HEK293T (cell line): ENCODE data around the gene DOK4.
"Not testable (repeated sequence)": the region's sequence is repeated elsewhere in the genome, so short reads cannot be mapped to it uniquely, and the experiment has no call there.

Source experiments
- CTCF ChIA-PET: fragments of 350-600 bp; formaldehyde crosslinking; extraction: SDS; loops from one replicate; lab custom pipeline; 2021; ENCODE audit warnings: antibody characterized with exemption, inconsistent platforms; lab: Yijun Ruan, JAX
- POLR2A ChIA-PET: fragments of 350-600 bp; formaldehyde crosslinking; extraction: SDS; loops from one replicate; lab custom pipeline; 2020; ENCODE audit warnings: antibody characterized with exemption, inconsistent platforms; lab: Yijun Ruan, JAX
- DNase-seq: peaks from one replicate; pipeline ENCODE4 v3.0.0; 2012; ENCODE audit warnings: mixed read lengths; ENCODE audit errors: extremely low spot score
- ARNT ChIP-seq: fragments of 450-650 bp; IDR thresholded peaks from 2 replicates; pipeline ENCODE4 v1.6.1; 2017; ENCODE audit warnings: mild to moderate bottlenecking
- BHLHE40 ChIP-seq: fragments of 450-650 bp; IDR thresholded peaks from 2 replicates; pipeline ENCODE4 v1.6.1; 2016; ENCODE audit warnings: mild to moderate bottlenecking, moderate library complexity, borderline replicate concordance
- CTBP1 ChIP-seq: fragments of 450-650 bp; IDR thresholded peaks from 2 replicates; pipeline ENCODE4 v1.6.1; 2016; ENCODE audit warnings: borderline replicate concordance
- ELF4 ChIP-seq: fragments of 450-650 bp; IDR thresholded peaks from 2 replicates; pipeline ENCODE4 v1.6.1; 2017; ENCODE audit warnings: antibody characterized with exemption
- FOXA1 ChIP-seq: fragments of 450-650 bp; IDR thresholded peaks from 2 replicates; pipeline ENCODE4 v1.6.1; 2016; ENCODE audit warnings: mild to moderate bottlenecking
- FOXK2 ChIP-seq: fragments of 450-650 bp; IDR thresholded peaks from 2 replicates; pipeline ENCODE4 v1.6.1; 2016; ENCODE audit warnings: mild to moderate bottlenecking
- FOXM1 ChIP-seq: fragments of 450-650 bp; IDR thresholded peaks from 2 replicates; pipeline ENCODE4 v1.6.1; 2017; ENCODE audit warnings: mild to moderate bottlenecking, borderline replicate concordance
- HDGF ChIP-seq: fragments of 450-650 bp; IDR thresholded peaks from 2 replicates; pipeline ENCODE4 v1.6.1; 2017; ENCODE audit warnings: antibody characterized with exemption, borderline replicate concordance
- L3MBTL2 ChIP-seq: fragments of 450-650 bp; conservative IDR thresholded peaks from 2 replicates; pipeline ENCODE4 v1.6.1; 2016; ENCODE audit warnings: mild to moderate bottlenecking
- LEF1 ChIP-seq: fragments of 450-650 bp; IDR thresholded peaks from 2 replicates; pipeline ENCODE4 v1.6.1; 2017; ENCODE audit warnings: mild to moderate bottlenecking, borderline replicate concordance
- NFRKB ChIP-seq: fragments of 450-650 bp; IDR thresholded peaks from 2 replicates; pipeline ENCODE4 v1.6.1; 2016; ENCODE audit warnings: mild to moderate bottlenecking, moderate library complexity
- PKNOX1 ChIP-seq: fragments of 450-650 bp; IDR thresholded peaks from 2 replicates; pipeline ENCODE4 v1.6.1; 2016
- SP1 ChIP-seq: fragments of 450-650 bp; IDR thresholded peaks from 2 replicates; pipeline ENCODE4 v1.6.1; 2017
- SUZ12 ChIP-seq: fragments of 450-650 bp; IDR thresholded peaks from 2 replicates; pipeline ENCODE4 v1.6.1; 2016; ENCODE audit warnings: mild to moderate bottlenecking
- TARDBP ChIP-seq: fragments of 450-650 bp; IDR thresholded peaks from 2 replicates; pipeline ENCODE4 v1.6.1; 2016
- ZNF384 ChIP-seq: fragments of 450-650 bp; IDR thresholded peaks from 2 replicates; pipeline ENCODE4 v1.6.1; 2016

Gene DOK4

GRCh38 chr16:57462209-57462977 lies 23.9 kb downstream of the DOK4 start, which contains the start of gene POLR2C:
Gene POLR2C, plus strand, starts transcription at chr16:57462679. Its CDS starts 46 bp downstream, at chr16:57462725.
- ChIA-PET POLR2A (interaction anchor here (0.6 to 3.2 kb wide), 10 partner anchors 8 to 274 kb away, joined by 3 to 27 read pairs (median 4); partner anchors contain the start of genes CIAPIN1 and COQ9), CTCF (interaction anchor here (0.6 to 2.6 kb wide), 9 partner anchors 11 to 142 kb away, joined by 3 to 10 read pairs (median 4); partner anchors contain the start of genes CIAPIN1 and COQ9)
- peak; percentile 93 for DNase-seq
- TF ChIP-seq FOXM1 = no peak
- 0 out of 2 replicates have a peak, but pooled peaks have one; percentile 18 for TF ChIP-seq HDGF
- peak; percentile 94 for TF ChIP-seq ELF4

GRCh38 chr16:57452021-57452420 lies 34.3 kb downstream of the DOK4 start:
- CTCF ChIA-PET = no interaction called here
- TF ChIP-seq SUZ12 (no peak), ELF4 (no peak), FOXM1 (no peak), HDGF (no peak), FOXA1 (no peak), ARNT (no peak), L3MBTL2 (no peak), BHLHE40 (no peak), FOXK2 (no peak), NFRKB (no peak), LEF1 (no peak), TARDBP (no peak)
- no peak for DNase-seq
- POLR2A ChIA-PET = no interaction called here

GRCh38 chr16:57447186-57447962 lies 38.9 kb downstream of the DOK4 start, which contains the start of the genes CIAPIN1 and COQ9:
Gene CIAPIN1, minus strand, starts transcription at chr16:57447385. Its CDS starts 6,457 bp downstream, at chr16:57440928.
Gene COQ9, plus strand, starts transcription at chr16:57447479. Its CDS starts 27 bp downstream, at chr16:57447506.
- ChIA-PET CTCF (interaction anchor here (1.0 to 1.4 kb wide), 2 partner anchors 13 to 15 kb away, joined by 3 to 10 read pairs; partner anchors contain the start of gene POLR2C), POLR2A (interaction anchor here (0.5 to 2.2 kb wide), 26 partner anchors 8 to 147 kb away, joined by 3 to 27 read pairs (median 4); partner anchors contain the start of genes CCDC102A, DOK4 and POLR2C)
- TF ChIP-seq ZNF384 = no peak
- peak; percentile 24; the same call in 1 of the 2 replicates for TF ChIP-seq L3MBTL2
- TF ChIP-seq FOXM1 = no peak
- peak; percentile 88 for TF ChIP-seq NFRKB
- TF ChIP-seq SP1 = peak; percentile 28; the same call in 1 of the 2 replicates
- TF ChIP-seq ELF4 = peak; percentile 82; the same call in 1 of the 2 replicates
- DNase-seq = peak; percentile 95

GRCh38 chr16:57446531-57447185 lies 39.6 kb downstream of the DOK4 start:
- peak; percentile 43 for DNase-seq
- POLR2A ChIA-PET = interaction anchor here (0.7 to 2.2 kb wide), 27 partner anchors 8 to 364 kb away, joined by 3 to 27 read pairs (median 4); partner anchors contain the start of genes CCDC102A, DOK4 and POLR2C
- TF ChIP-seq PKNOX1 = 0 out of 2 replicates have a peak, but pooled peaks have one; percentile 21
- TF ChIP-seq FOXK2 = no peak
- no peak for TF ChIP-seq CTBP1
- TF ChIP-seq NFRKB = no peak
- CTCF ChIA-PET = interaction anchor here (0.6 to 1.4 kb wide), 3 partner anchors 14 to 30 kb away, joined by 3 to 10 read pairs (median 5); partner anchors contain the start of gene POLR2C

- TF ChIP-seq CTBP1 = no peak
- TF ChIP-seq BHLHE40 = no peak
- TF ChIP-seq HDGF = no peak
- CTCF ChIA-PET = interaction anchor here (0.7 kb wide), 1 partner anchor 278 kb away, joined by 6 read pairs; no protein-coding TSS in a partner anchor
- POLR2A ChIA-PET = no interaction called here
- no peak for DNase-seq
These were observed 40.8 kb downstream of the DOK4 start for GRCh38 chr16:57445510-57445909.

GRCh38 chr16:57444711-57445110 lies 41.6 kb downstream of the DOK4 start:
- DNase-seq = no peak
- ChIA-PET POLR2A (no interaction called here), CTCF (interaction anchor here (1.3 kb wide), 1 partner anchor 18 kb away, joined by 5 read pairs; the partner anchor contains the start of gene POLR2C)
- no peak for TF ChIP-seq ZNF384
- no peak for TF ChIP-seq L3MBTL2
- no peak for TF ChIP-seq CTBP1
- no peak for TF ChIP-seq BHLHE40
- TF ChIP-seq TARDBP = no peak

GRCh38 chr16:57440551-57440950 lies 45.7 kb downstream of the DOK4 start:
- POLR2A ChIA-PET, CTCF ChIA-PET, DNase-seq: not testable (repeated sequence)

- POLR2A ChIA-PET = interaction anchor here (1.3 kb wide), 1 partner anchor 7 kb away, joined by 8 read pairs; the partner anchor contains the start of genes CIAPIN1 and COQ9
- DNase-seq, CTCF ChIA-PET: not testable (repeated sequence)
These were observed 46.3 kb downstream of the DOK4 start for GRCh38 chr16:57439947-57440346.
